A549 (cell line): ENCODE data around the gene DTNB. TPM values are rescaled to one million over a fixed set of nuclear protein-coding genes. Genes with fewer than 3 reads are reported as not detected.

Experiments
- ATAC-seq, 2 experiments: fragments of 200-7000 bp in 1 of 2; fragments of >200 bp in 1 of 2; cut with Nextera tagmentation in 1 of 2; cut with Tn5 transposase in 1 of 2; 3 replicates each; pipeline versions ENCODE4 v1.8.0 to v1.9.1; 2018 to 2020; ENCODE audit warnings: mild to moderate bottlenecking in 1 of 2, moderate library complexity in 1 of 2
- CTCF ChIA-PET: fragments of 300-600 bp; sonication (Branson Sonifier 250); formaldehyde crosslinking; extraction: SDS; loops from one replicate; lab custom pipeline; 2021; ENCODE audit warnings: antibody characterized with exemption, inconsistent platforms; lab: Yijun Ruan, JAX
- POLR2A ChIA-PET: fragments of 350-600 bp; formaldehyde crosslinking; extraction: SDS; loops from one replicate; lab custom pipeline; 2021; ENCODE audit warnings: antibody characterized with exemption, inconsistent platforms; lab: Yijun Ruan, JAX
- DNase-seq, 2 experiments: peaks; one replicate each; pipeline versions ENCODE4 v3.0.0 to v3.0.0-alpha.2; 2011 to 2016; ENCODE audit warnings: low read depth in 1 of 2, low spot score in 1 of 2
- FAIRE-seq: peaks from 2 replicates; lab custom pipeline; 2011; peaks lifted over from hg19 to GRCh38; lab: Jason Lieb, UNC
- H3K27ac ChIP-seq, 2 experiments: fragments of >200 bp; sonication (Bioruptor Twin); formaldehyde crosslinking; 3 replicates each; pipeline ENCODE4 v1.5.1; 2016 to 2017
- H3K4me1 ChIP-seq: fragments of >200 bp; sonication (Bioruptor Twin); formaldehyde crosslinking; 3 replicates; pipeline ENCODE4 v1.6.1; 2016
- H3K4me2 ChIP-seq: fragments of >200 bp; sonication (Bioruptor Twin); formaldehyde crosslinking; 3 replicates; pipeline ENCODE4 v1.6.1; 2016
- H3K4me3 ChIP-seq: fragments of >200 bp; sonication (Bioruptor Twin); formaldehyde crosslinking; 3 replicates; pipeline ENCODE4 v1.5.1; 2016
- H3K9me3 ChIP-seq: fragments of >200 bp; sonication (Bioruptor Twin); formaldehyde crosslinking; 3 replicates; pipeline ENCODE4 v1.6.1; 2016
- BCL3 ChIP-seq: fragments of >200 bp; sonication (Bioruptor Twin); formaldehyde crosslinking; IDR thresholded peaks from 3 replicates; pipeline ENCODE4 v1.6.1; 2016
- BHLHE40 ChIP-seq: IDR thresholded peaks from 2 replicates; pipeline ENCODE4 v1.6.1; 2012; ENCODE audit warnings: low read depth, low read length, inconsistent platforms
- CBX8 ChIP-seq: fragments of 200-600 bp; sonication (generic); IDR thresholded peaks from 2 replicates; pipeline ENCODE4 v1.6.1; 2016
- CEBPB ChIP-seq, 2 experiments: fragments of >200 bp in 1 of 2; sonication (Bioruptor Twin) in 1 of 2; formaldehyde crosslinking in 1 of 2; IDR thresholded peaks; 2 replicates each; pipeline ENCODE4 v1.6.1; 2012 to 2016
- CHD2 ChIP-seq: fragments of 150-350 bp; IDR thresholded peaks from 2 replicates; pipeline ENCODE4 v1.6.1; 2014; ENCODE audit warnings: low read length; ENCODE audit not compliant: partially characterized antibody
- EHMT2 ChIP-seq: fragments of 200-600 bp; sonication (generic); IDR thresholded peaks from 2 replicates; pipeline ENCODE4 v1.6.1; 2016; ENCODE audit warnings: antibody characterized with exemption, low read depth, mild to moderate bottlenecking, moderate library complexity
- ELK1 ChIP-seq: fragments of 150-350 bp; IDR thresholded peaks from 2 replicates; pipeline ENCODE4 v1.6.1; 2014; ENCODE audit warnings: low read depth, mild to moderate bottlenecking, low read length
- EP300 ChIP-seq, 2 experiments: fragments of >200 bp; sonication (Bioruptor Twin); formaldehyde crosslinking; IDR thresholded peaks; 2 replicates in 1 of 2; 3 replicates in 1 of 2; pipeline ENCODE4 v1.6.1; 2016 to 2017
- FOSL2 ChIP-seq, 2 experiments: fragments of 450-650 bp in 1 of 2; fragments of >200 bp in 1 of 2; sonication (Bioruptor Twin) in 1 of 2; formaldehyde crosslinking; IDR thresholded peaks; 2 replicates each; pipeline versions ENCODE4 v1.5.0 to v1.6.1; 2016 to 2020; ENCODE audit warnings: mild to moderate bottlenecking in 1 of 2, moderate library complexity in 1 of 2
- FOXS1 ChIP-seq: fragments of 250-450 bp; sonication (Bioruptor Pico); IDR thresholded peaks from 2 replicates; pipeline ENCODE4 v1.5.0; 2020; ENCODE audit warnings: mild to moderate bottlenecking, moderate library complexity
- GATA3 ChIP-seq: IDR thresholded peaks from 2 replicates; pipeline ENCODE4 v1.6.1; 2012; ENCODE audit warnings: borderline replicate concordance
- HEYL ChIP-seq: fragments of 250-450 bp; sonication (Bioruptor Pico); IDR thresholded peaks from 2 replicates; pipeline ENCODE4 v1.8.0; 2021; ENCODE audit warnings: mild to moderate bottlenecking, moderate library complexity
- HMGXB4 ChIP-seq: fragments of 250-450 bp; sonication (Bioruptor Pico); IDR thresholded peaks from 2 replicates; pipeline ENCODE4 v1.5.0; 2021; ENCODE audit warnings: mild to moderate bottlenecking, moderate library complexity, borderline replicate concordance
- HOXB5 ChIP-seq: fragments of 250-450 bp; sonication (Bioruptor Pico); IDR thresholded peaks from 2 replicates; pipeline ENCODE4 v1.5.0; 2020; ENCODE audit warnings: mild to moderate bottlenecking, moderate library complexity
- KDM1A ChIP-seq: fragments of 200-600 bp; sonication (generic); IDR thresholded peaks from 2 replicates; pipeline ENCODE4 v1.6.1; 2016; ENCODE audit warnings: low read depth, mild to moderate bottlenecking
- MYC ChIP-seq: IDR thresholded peaks from 2 replicates; pipeline ENCODE4 v1.6.1; 2012; ENCODE audit warnings: mild to moderate bottlenecking, inconsistent platforms, low read length, improper control_type of control experiment, borderline replicate concordance
- NPAS2 ChIP-seq: fragments of 250-450 bp; sonication (Bioruptor Pico); IDR thresholded peaks from 2 replicates; pipeline ENCODE4 v1.8.0; 2022; ENCODE audit warnings: mild to moderate bottlenecking, moderate library complexity, borderline replicate concordance
- RARB ChIP-seq: fragments of 250-450 bp; sonication (Bioruptor Pico); IDR thresholded peaks from 2 replicates; pipeline ENCODE4 v1.8.0; 2021; ENCODE audit warnings: mild to moderate bottlenecking, moderate library complexity
- RFX5 ChIP-seq: fragments of 450-650 bp; IDR thresholded peaks from 2 replicates; pipeline ENCODE4 v1.7.1; 2014; ENCODE audit warnings: antibody characterized with exemption, mild to moderate bottlenecking, moderate library complexity
- SREBF2 ChIP-seq: fragments of 450-650 bp; IDR thresholded peaks from 2 replicates; pipeline ENCODE4 v1.6.1; 2014; ENCODE audit warnings: mild to moderate bottlenecking, moderate library complexity
- TP53 ChIP-seq: fragments of 250-450 bp; sonication (Bioruptor Pico); IDR thresholded peaks from 2 replicates; pipeline ENCODE4 v1.5.0; 2021; ENCODE audit warnings: mild to moderate bottlenecking, moderate library complexity
- ZC3H11A ChIP-seq: fragments of 450-650 bp; IDR thresholded peaks from 2 replicates; pipeline ENCODE4 v1.6.1; 2014; ENCODE audit warnings: antibody characterized with exemption, mild to moderate bottlenecking
- WGBS: methylation state at CpG from one replicate; pipeline ENCODE4 v1.1.6; 2017; ENCODE audit errors: missing lambda C conversion rate; 5-methylcytosine and 5-hydroxymethylcytosine counted together
- polyA plus RNA-seq, 4 experiments: library from polyadenylated mRNA; depleted of rRNA in 3 of 4; stranded (reverse); fragments of >200 nt; fragmentation: RNase III in 1 of 4; extraction: RNeasy Plus Mini Kit Qiagen cat#74134 plus additional on column Dnase treatment in 1 of 4; gene quantifications; 2 replicates in 3 of 4; 3 replicates in 1 of 4; pipeline ENCODE4 v1.2.3, GENCODE V29; 2011 to 2017
- TF ChIP-seq, protein P1 (sequence below): fragments of 450-650 bp; IDR thresholded peaks from 2 replicates; pipeline ENCODE4 v1.6.1; 2014; ENCODE audit warnings: antibody characterized with exemption
- TF ChIP-seq, protein P2 (sequence below): IDR thresholded peaks from 2 replicates; pipeline ENCODE4 v1.6.1; 2012
- TF ChIP-seq, protein P3 (sequence below): IDR thresholded peaks from 2 replicates; pipeline ENCODE4 v1.6.1; 2012

Gene DTNB
- polyA plus RNA-seq, 2 of the 4 experiments (the other 2 are of a cell fraction): 11.2 to 32.6 TPM

GRCh38 chr2:25354116-25354515 lies 319.3 kb downstream of the DTNB start:
- CTCF ChIA-PET: interaction anchor here (1.9 to 2.0 kb wide), 2 partner anchors 8 to 12 kb away, joined by 7 to 14 read pairs; no protein-coding TSS in a partner anchor
- FAIRE-seq (no peak), DNase-seq (no peak), ATAC-seq (no peak)
- no peak overlapping the region for H3K4me2 ChIP-seq
- 0 out of 3 replicates have a peak, but pooled peaks cover 3% of the 10 kb centered on the region for H3K4me1 ChIP-seq
- POLR2A ChIA-PET: no interaction called here
- no peak overlapping the region for H3K4me3 ChIP-seq
- TF ChIP-seq RFX5 (no peak), BHLHE40 (no peak), HOXB5 (no peak), MYC (no peak), NPAS2 (no peak), BCL3 (no peak), CHD2 (no peak), CBX8 (no peak), GATA3 (no peak), RARB (CRISPR knock-in tag) (no peak)
- TF ChIP-seq, protein P1, sequence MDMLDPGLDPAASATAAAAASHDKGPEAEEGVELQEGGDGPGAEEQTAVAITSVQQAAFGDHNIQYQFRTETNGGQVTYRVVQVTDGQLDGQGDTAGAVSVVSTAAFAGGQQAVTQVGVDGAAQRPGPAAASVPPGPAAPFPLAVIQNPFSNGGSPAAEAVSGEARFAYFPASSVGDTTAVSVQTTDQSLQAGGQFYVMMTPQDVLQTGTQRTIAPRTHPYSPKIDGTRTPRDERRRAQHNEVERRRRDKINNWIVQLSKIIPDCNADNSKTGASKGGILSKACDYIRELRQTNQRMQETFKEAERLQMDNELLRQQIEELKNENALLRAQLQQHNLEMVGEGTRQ: no peak
- TF ChIP-seq, protein P2, sequence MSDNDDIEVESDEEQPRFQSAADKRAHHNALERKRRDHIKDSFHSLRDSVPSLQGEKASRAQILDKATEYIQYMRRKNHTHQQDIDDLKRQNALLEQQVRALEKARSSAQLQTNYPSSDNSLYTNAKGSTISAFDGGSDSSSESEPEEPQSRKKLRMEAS: no peak
- TF ChIP-seq, protein P3, sequence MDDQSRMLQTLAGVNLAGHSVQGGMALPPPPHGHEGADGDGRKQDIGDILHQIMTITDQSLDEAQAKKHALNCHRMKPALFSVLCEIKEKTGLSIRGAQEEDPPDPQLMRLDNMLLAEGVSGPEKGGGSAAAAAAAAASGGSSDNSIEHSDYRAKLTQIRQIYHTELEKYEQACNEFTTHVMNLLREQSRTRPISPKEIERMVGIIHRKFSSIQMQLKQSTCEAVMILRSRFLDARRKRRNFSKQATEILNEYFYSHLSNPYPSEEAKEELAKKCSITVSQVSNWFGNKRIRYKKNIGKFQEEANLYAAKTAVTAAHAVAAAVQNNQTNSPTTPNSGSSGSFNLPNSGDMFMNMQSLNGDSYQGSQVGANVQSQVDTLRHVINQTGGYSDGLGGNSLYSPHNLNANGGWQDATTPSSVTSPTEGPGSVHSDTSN: no peak
- H3K9me3 ChIP-seq: no peaks in the 10 kb centered on the region
- H3K27ac ChIP-seq: no peak overlapping the region
- 42% methylated on average over 6 of the region's 6 CpGs for WGBS

- WGBS: 70% methylated on average over 7 of the region's 7 CpGs
- no peaks in the 10 kb centered on the region for H3K9me3 ChIP-seq
- H3K4me2 ChIP-seq: no peak overlapping the region
- TF ChIP-seq SREBF2 (no peak), CEBPB (IDR thresholded peaks at IDR 0.05) (peak in 1 of 2 experiments; percentile 18; a peak in 1 of 4 replicates)
- TF ChIP-seq, protein P2: no peak
- ChIA-PET CTCF (interaction anchor here (0.8 to 4.5 kb wide), 5 partner anchors 12 to 315 kb away, joined by 3 to 44 read pairs (median 4); no protein-coding TSS in a partner anchor), POLR2A (interaction anchor here (1.2 kb wide), 1 partner anchor 13 kb away, joined by 4 read pairs; no protein-coding TSS in a partner anchor)
- H3K4me3 ChIP-seq: no peak overlapping the region
- peaks cover 13% of the 10 kb centered on the region for H3K4me1 ChIP-seq
- peak in 1 of 2 experiments; percentile 44; a peak in 3 of 6 replicates for ATAC-seq
- DNase-seq: no peak
- no peak for FAIRE-seq
- H3K27ac ChIP-seq: no peak overlapping the region
Observed at GRCh38 chr2:25349397-25349796, 324.0 kb downstream of the DTNB start.

DNA sequence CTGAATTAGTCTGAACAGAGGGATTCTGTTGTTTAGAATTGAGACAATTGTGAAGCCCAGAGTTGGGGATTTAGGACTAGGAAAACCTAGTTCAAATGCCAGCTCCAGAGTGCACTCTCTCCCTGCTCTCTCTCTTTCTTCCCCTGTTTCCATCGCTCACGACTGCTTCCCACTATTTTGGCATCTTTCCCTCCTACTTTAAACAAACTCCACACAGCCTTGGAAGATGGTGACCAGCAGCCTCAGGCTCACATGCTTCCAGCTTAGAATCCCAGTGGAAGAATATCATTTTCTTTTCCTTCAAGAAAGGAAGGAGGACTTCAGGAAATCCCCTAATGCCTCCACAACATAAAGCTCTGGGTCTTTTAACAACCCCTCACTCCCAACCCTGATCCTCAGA lies 325.5 kb downstream of the DTNB start:
- no peak for DNase-seq
- peak; percentile 12 to 22; a peak in 3 of 6 replicates for ATAC-seq
- H3K4me1 ChIP-seq: peaks cover 15% of the 10 kb centered on the region
- CTCF ChIA-PET: interaction anchor here (0.8 to 4.5 kb wide), 6 partner anchors 9 to 219 kb away, joined by 3 to 44 read pairs (median 5); no protein-coding TSS in a partner anchor
- no peak overlapping the region for H3K4me3 ChIP-seq
- WGBS: 56% methylated on average over 2 of the region's 2 CpGs
- peak overlapping the region in 1 of 2 experiments; percentile 32; a peak in 2 of 6 replicates for H3K27ac ChIP-seq
- no peak overlapping the region for H3K4me2 ChIP-seq
- no peaks in the 10 kb centered on the region for H3K9me3 ChIP-seq
- FAIRE-seq: no peak
- POLR2A ChIA-PET: no interaction called here
- no peak for TF ChIP-seq SREBF2
- no peak for TF ChIP-seq TP53
- no peak for TF ChIP-seq BHLHE40
- TF ChIP-seq HMGXB4 (CRISPR knock-in tag): no peak
- TF ChIP-seq FOSL2 (IDR thresholded peaks at IDR 0.05): no peak
- TF ChIP-seq FOSL2 (CRISPR knock-in tag; IDR thresholded peaks at IDR 0.05): no peak
- TF ChIP-seq FOXS1 (CRISPR knock-in tag): no peak
- TF ChIP-seq, protein P1: no peak
- TF ChIP-seq HOXB5: no peak
- no peak for TF ChIP-seq EP300 (IDR thresholded peaks at IDR 0.05)
- TF ChIP-seq KDM1A: no peak
- TF ChIP-seq ZC3H11A: no peak
- no peak for TF ChIP-seq RARB (CRISPR knock-in tag)
- TF ChIP-seq ELK1: no peak
- no peak for TF ChIP-seq EHMT2
- no peak for TF ChIP-seq RFX5
- TF ChIP-seq NPAS2: no peak
- no peak for TF ChIP-seq HEYL
